SW480 (cell line): ENCODE data around the gene NTRK3.
A peak's percentile ranks its signal among the peaks of the same experiment; 100 is the strongest.

Source experiments
- DNase-seq: peaks from one replicate; pipeline ENCODE4 v3.0.0-alpha.2; 2016; ENCODE audit warnings: low spot score

Gene NTRK3

GRCh38 chr15:88257311-88258092 is 963 bp upstream of the NTRK3 start:
- no peak for DNase-seq

GRCh38 chr15:88255484-88256278 is 858 bp downstream of the NTRK3 start:
- DNase-seq, result no peak

- DNase-seq, result no peak
Observed at GRCh38 chr15:88255087-88255483, 1.5 kb downstream of the NTRK3 start.

- DNase-seq, result no peak
Observed at GRCh38 chr15:88252441-88252840, 4.1 kb downstream of the NTRK3 start.

- DNase-seq, result no peak
Observed at GRCh38 chr15:88250826-88251225, 5.7 kb downstream of the NTRK3 start.

GRCh38 chr15:88249220-88249619 is 7.3 kb downstream of the NTRK3 start:
- no peak for DNase-seq

GRCh38 chr15:88247914-88248313 is 8.6 kb downstream of the NTRK3 start:
- DNase-seq, result no peak

- DNase-seq, result peak; percentile 60
Observed at GRCh38 chr15:88246666-88247446, 9.7 kb downstream of the NTRK3 start.

- no peak for DNase-seq
Observed at GRCh38 chr15:88246081-88246480, 10.5 kb downstream of the NTRK3 start.

- DNase-seq, result no peak
Observed at GRCh38 chr15:88243895-88244787, 12.4 kb downstream of the NTRK3 start.

- no peak for DNase-seq
Observed at GRCh38 chr15:88242586-88243555, 13.7 kb downstream of the NTRK3 start.

GRCh38 chr15:88241461-88241860 is 15.1 kb downstream of the NTRK3 start:
- DNase-seq, result no peak

- peak; percentile 6 for DNase-seq
Observed at GRCh38 chr15:88241060-88241459, 15.5 kb downstream of the NTRK3 start.

- DNase-seq, result no peak
Observed at GRCh38 chr15:88239594-88239993, 16.9 kb downstream of the NTRK3 start.

GRCh38 chr15:88238618-88239430 is 17.7 kb downstream of the NTRK3 start:
- no peak for DNase-seq

- no peak for DNase-seq
Observed at GRCh38 chr15:88234711-88235110, 21.8 kb downstream of the NTRK3 start.

GRCh38 chr15:88233921-88234320 is 22.6 kb downstream of the NTRK3 start:
- no peak for DNase-seq

- no peak for DNase-seq
Observed at GRCh38 chr15:88232771-88233201, 23.8 kb downstream of the NTRK3 start.

GRCh38 chr15:88231909-88232644 is 24.5 kb downstream of the NTRK3 start:
- DNase-seq, result no peak
